DMS114 treated with DMSO at 0.1 percent for 48 hours (cell line): Measurements from ENCODE around the gene G2E3.

ENCODE experiments used
- DNase-seq: peaks from one replicate; lab custom pipeline; 2025; ENCODE audit not compliant: unreplicated experiment; lab: John Stamatoyannopoulos, UW

Gene G2E3

GRCh38 chr14:30648471-30648870 lies 89.5 kb downstream of the G2E3 start:
- no peak for DNase-seq

GRCh38 chr14:30651937-30652336 lies 93.0 kb downstream of the G2E3 start:
- no peak for DNase-seq

- no peak for DNase-seq
Measured at GRCh38 chr14:30655124-30655523, 96.2 kb downstream of the G2E3 start.

- DNase-seq = no peak
Measured at GRCh38 chr14:30655658-30656057, 96.7 kb downstream of the G2E3 start.

GRCh38 chr14:30656190-30656632 lies 97.3 kb downstream of the G2E3 start:
- peak; percentile 8 for DNase-seq

GRCh38 chr14:30657050-30657449 lies 98.1 kb downstream of the G2E3 start:
- DNase-seq = no peak

- no peak for DNase-seq
Measured at GRCh38 chr14:30657606-30658163, 98.7 kb downstream of the G2E3 start.

GRCh38 chr14:30658645-30659044 lies 99.7 kb downstream of the G2E3 start:
- DNase-seq = no peak

- no peak for DNase-seq
Measured at GRCh38 chr14:30669594-30669993, 110.6 kb downstream of the G2E3 start.
